Ishikawa (cell line): ENCODE data around the gene UBN1.

ENCODE experiments used
- CEBPB ChIP-seq: IDR thresholded peaks from 2 replicates; pipeline ENCODE4 v1.6.1; 2012
- CREB1 ChIP-seq: IDR thresholded peaks from 2 replicates; pipeline ENCODE4 v1.6.1; 2012; ENCODE audit warnings: low read depth
- EGR1 ChIP-seq: IDR thresholded peaks from 2 replicates; pipeline ENCODE4 v1.6.1; 2012
- EP300 ChIP-seq: IDR thresholded peaks from 2 replicates; pipeline ENCODE4 v1.6.1; 2012; ENCODE audit warnings: borderline replicate concordance
- MAX ChIP-seq: IDR thresholded peaks from 2 replicates; pipeline ENCODE4 v1.6.1; 2012
- NFIC ChIP-seq: IDR thresholded peaks from 2 replicates; pipeline ENCODE4 v1.6.1; 2012
- RAD21 ChIP-seq: IDR thresholded peaks from 2 replicates; pipeline ENCODE4 v1.6.1; 2012; ENCODE audit warnings: low read depth
- REST ChIP-seq: IDR thresholded peaks from 2 replicates; pipeline ENCODE4 v1.6.1; 2012; ENCODE audit warnings: low read depth, mild to moderate bottlenecking
- TAF1 ChIP-seq: IDR thresholded peaks from 2 replicates; pipeline ENCODE4 v1.6.1; 2012; ENCODE audit warnings: low read depth, mild to moderate bottlenecking
- TCF12 ChIP-seq: IDR thresholded peaks from 2 replicates; pipeline ENCODE4 v1.6.1; 2012; ENCODE audit warnings: low read depth
- USF1 ChIP-seq: IDR thresholded peaks from 2 replicates; pipeline ENCODE4 v1.6.1; 2012
- YY1 ChIP-seq: IDR thresholded peaks from 2 replicates; pipeline ENCODE4 v1.6.1; 2012; ENCODE audit warnings: low read depth

GRCh38 chr16:4891886-4892216 is 44.6 kb downstream of the UBN1 start:
- TF ChIP-seq CEBPB, result no peak
- peak; percentile 11; the same call in 1 of the 2 replicates for TF ChIP-seq EP300
- TF ChIP-seq EGR1, result peak; percentile 11; the same call in 1 of the 2 replicates
- TF ChIP-seq USF1, result no peak
- TF ChIP-seq MAX, result no peak
- TF ChIP-seq REST, result no peak
- no peak for TF ChIP-seq TCF12
- TF ChIP-seq CREB1, result no peak
- TF ChIP-seq NFIC, result 0 out of 2 replicates have a peak, but pooled peaks have one; percentile 28
- no peak for TF ChIP-seq TAF1
- no peak for TF ChIP-seq RAD21
- TF ChIP-seq YY1, result no peak
